Sigmoid colon (tissue), 4 donors: ENCODE results near the gene BTG2.

ENCODE experiments used
- EP300 ChIP-seq, 4 donors: sonication (generic); formaldehyde crosslinking; IDR thresholded peaks; one replicate each; pipeline ENCODE4 v1.6.1; 2017; ENCODE audit warnings: antibody characterized with exemption in 4 of 4
- POLR2A ChIP-seq, 2 donors: fragments of 450-650 bp; IDR thresholded peaks; one replicate each; pipeline ENCODE4 v1.6.1; 2016; ENCODE audit warnings: antibody characterized with exemption in 2 of 2, mild to moderate bottlenecking in 2 of 2, moderate library complexity in 2 of 2
- POLR2AphosphoS5 ChIP-seq, 4 donors: sonication (generic); formaldehyde crosslinking; IDR thresholded peaks; one replicate each; pipeline ENCODE4 v1.6.1; 2017; ENCODE audit warnings: antibody characterized with exemption in 4 of 4
- TF ChIP-seq, protein P1 (sequence below), 4 experiments: fragments of 450-650 bp in 3 of 4; fragments of 200-600 bp in 1 of 4; IDR thresholded peaks; one replicate each; pipeline ENCODE4 v1.5.1; 2016 to 2019; ENCODE audit warnings: antibody characterized with exemption in 4 of 4, mild to moderate bottlenecking in 3 of 4, moderate library complexity in 2 of 4

DNA sequence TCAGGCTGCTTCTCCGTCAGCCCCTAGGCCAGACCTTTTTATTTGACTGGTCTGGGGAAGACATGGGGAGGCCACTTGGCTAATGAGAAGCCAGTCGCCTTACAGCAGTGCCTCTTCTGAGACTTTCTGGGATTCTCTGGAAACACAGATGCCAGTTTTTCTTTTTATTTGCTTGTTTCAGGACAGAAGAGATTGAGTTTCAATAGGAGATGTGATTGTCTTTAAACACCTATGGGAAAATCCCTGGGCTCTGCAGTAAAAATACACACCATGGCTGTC, 15.4 kb upstream of the BTG2 start:
- TF ChIP-seq, protein P1, sequence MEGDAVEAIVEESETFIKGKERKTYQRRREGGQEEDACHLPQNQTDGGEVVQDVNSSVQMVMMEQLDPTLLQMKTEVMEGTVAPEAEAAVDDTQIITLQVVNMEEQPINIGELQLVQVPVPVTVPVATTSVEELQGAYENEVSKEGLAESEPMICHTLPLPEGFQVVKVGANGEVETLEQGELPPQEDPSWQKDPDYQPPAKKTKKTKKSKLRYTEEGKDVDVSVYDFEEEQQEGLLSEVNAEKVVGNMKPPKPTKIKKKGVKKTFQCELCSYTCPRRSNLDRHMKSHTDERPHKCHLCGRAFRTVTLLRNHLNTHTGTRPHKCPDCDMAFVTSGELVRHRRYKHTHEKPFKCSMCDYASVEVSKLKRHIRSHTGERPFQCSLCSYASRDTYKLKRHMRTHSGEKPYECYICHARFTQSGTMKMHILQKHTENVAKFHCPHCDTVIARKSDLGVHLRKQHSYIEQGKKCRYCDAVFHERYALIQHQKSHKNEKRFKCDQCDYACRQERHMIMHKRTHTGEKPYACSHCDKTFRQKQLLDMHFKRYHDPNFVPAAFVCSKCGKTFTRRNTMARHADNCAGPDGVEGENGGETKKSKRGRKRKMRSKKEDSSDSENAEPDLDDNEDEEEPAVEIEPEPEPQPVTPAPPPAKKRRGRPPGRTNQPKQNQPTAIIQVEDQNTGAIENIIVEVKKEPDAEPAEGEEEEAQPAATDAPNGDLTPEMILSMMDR (IDR thresholded peaks at IDR 0.05): no peak
- TF ChIP-seq POLR2A (IDR thresholded peaks at IDR 0.05): no peak
- no peak for TF ChIP-seq POLR2AphosphoS5 (IDR thresholded peaks at IDR 0.05)
- no peak for TF ChIP-seq EP300 (IDR thresholded peaks at IDR 0.05)
